Activated T-cell treated with anti-CD3 and anti-CD28 coated beads for 24 hours (primary cell): ENCODE measurements around the gene GPC3.
"Not testable (repeated sequence)": the region's sequence is repeated elsewhere in the genome, so short reads cannot be mapped to it uniquely, and the experiment has no call there.

Experiments used
- DNase-seq: peaks from one replicate; pipeline ENCODE4 v3.0.0-alpha.2; 2020; ENCODE audit warnings: low read depth

GPC3 gene

DNA sequence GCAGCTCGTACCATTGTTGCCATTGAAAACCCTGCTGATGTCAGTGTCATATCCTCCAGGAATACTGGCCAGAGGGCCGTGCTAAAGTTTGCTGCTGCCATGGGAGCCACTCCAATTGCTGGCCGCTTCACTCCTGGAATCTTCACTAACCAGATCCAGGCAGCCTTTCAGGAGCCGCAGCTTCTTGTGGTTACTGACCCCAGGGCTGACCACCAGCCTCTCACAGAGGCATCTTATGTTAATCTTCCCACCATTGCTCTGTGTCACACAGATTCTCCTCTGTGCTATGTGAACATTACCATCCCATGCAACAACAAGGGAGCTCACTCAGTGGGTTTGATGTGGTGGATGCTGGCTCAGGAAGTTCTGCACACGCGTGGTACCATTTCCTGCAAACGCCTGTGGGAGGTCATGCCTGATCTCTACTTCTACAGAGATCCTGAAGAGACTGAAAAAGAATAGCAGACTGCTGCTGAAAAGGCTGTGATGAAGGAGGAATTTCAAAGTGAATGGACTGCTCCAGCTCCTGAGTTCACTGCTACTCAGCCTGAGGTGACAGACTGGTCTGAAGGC is 222.3 kb downstream of the GPC3 start:
- not testable (repeated sequence) for DNase-seq

DNA sequence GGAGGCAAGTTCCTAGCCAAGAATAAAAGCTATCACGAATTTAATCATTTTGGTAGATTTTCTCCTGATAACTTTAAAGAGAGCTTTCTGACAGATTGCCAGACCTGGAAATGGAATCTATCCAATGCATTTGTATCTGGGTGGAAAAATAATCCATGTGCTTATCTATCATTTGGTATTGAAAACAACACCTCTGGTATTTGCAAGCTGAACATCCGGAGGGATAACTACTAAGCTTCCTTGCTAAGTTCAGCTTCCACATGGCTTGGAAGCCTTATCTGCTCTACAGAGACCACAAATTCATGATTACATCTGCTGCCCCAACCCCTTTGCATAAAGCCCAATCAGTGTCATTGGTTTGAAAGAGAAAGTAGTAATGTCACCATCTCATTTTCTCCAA is 230.7 kb downstream of the GPC3 start:
- DNase-seq: no peak

DNA sequence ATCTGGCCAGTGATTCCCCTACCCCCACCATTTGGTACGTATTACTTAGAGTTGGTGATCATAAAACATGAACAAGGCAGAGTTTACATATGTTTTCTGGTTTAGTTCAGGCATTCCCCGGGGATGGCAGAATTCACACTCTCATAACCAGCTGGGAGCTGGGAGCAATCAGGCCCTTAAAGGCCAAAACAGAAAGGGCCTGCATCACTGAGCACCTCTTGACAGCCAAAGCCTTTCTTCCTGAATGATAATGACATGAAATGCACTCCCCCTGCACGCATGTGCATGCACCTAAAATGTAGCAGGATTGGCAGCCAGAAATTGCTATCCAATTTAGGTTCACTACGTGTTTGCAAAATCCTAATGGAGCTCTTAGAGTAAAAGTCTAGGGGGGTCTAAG is 235.4 kb downstream of the GPC3 start:
- no peak for DNase-seq

DNA sequence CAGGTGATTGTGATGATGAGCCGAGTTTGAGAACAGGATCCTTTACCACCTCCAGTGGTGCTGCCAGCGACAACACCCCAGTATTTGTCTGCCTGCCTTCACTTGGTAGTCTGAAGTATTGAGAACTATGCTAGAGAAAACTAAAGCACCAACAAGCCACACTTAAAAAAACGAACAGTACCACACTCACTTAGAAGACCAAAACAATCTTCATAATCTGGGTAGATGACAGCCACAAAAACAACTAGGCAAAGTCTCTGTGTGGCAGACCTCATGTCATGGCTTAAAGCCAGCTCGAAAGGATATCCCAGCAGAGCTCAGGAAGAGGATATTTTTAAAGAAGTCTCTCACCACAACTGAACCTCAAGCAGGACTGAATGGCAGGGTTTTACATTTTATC is 236.0 kb downstream of the GPC3 start:
- no peak for DNase-seq

- no peak for DNase-seq
Measured at GRCh38 chrX:133747196-133747595, 238.2 kb downstream of the GPC3 start.

DNA sequence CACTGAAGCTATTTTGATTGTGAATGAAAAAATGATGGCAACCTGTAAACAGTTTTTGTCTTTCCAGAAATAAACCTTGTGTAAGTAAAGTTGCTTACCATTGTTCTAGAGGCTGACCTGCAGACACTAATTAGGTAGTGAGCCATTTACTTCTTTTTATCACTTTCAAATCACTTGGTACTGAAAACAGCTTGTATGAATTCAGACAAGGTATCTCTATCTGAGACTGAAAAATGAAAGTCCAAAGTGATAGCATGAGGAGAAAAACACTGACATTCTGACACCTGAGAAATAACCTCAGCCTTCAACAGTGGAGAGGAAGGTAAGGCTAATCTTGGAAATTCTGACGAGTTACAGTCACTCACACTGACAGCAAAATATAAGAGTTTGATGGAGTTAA is 238.8 kb downstream of the GPC3 start:
- no peak for DNase-seq

GRCh38 chrX:133745349-133745748 is 240.0 kb downstream of the GPC3 start:
- DNase-seq: no peak

GRCh38 chrX:133742602-133743305 is 242.6 kb downstream of the GPC3 start:
- DNase-seq: no peak

GRCh38 chrX:133741303-133741702 is 244.1 kb downstream of the GPC3 start:
- DNase-seq: no peak

- DNase-seq: no peak
Measured at GRCh38 chrX:133726642-133727041, 258.8 kb downstream of the GPC3 start.

DNA sequence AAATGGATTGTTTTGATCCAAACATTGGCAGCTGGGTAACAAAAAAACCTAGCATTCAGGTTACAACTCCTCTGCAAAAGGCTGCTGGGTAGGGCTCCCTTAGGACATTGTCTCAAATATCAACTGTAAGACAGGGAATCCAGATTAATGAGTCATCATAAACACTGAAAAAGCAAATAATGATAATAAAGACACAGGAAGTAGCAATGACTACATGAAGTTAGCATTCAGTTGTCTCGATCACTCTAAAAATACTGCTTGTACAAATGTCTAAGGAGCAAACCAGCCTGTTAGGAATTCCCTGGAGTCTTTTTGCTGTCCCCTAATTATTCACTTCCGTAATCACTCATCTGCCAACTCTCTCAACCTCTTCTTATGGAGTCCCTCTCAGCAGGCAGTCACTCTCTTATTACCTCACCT is 259.2 kb downstream of the GPC3 start:
- DNase-seq: no peak

- DNase-seq: no peak
Measured at GRCh38 chrX:133723930-133724329, 261.5 kb downstream of the GPC3 start.

GRCh38 chrX:133722756-133723155 is 262.6 kb downstream of the GPC3 start:
- DNase-seq: no peak

DNA sequence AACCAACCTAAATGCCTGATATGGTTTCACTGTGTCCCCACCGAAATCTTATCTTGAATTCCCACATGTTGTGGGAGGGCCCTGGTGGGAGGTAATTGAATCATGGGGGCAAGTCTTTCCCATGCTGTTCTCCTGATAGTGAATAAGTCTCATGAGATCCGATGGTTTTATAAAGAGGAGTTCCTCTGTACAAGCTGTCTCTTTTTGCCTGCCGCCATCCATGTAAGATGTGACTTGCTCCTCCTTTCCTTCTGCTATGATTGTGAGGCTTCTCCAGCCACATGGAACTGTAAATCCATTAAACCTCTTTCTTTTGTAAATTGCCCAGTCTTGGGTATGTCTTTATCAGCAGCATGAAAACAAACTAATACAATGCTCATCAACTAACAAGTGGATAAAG is 265.1 kb downstream of the GPC3 start:
- not testable (repeated sequence) for DNase-seq

GRCh38 chrX:133715715-133716114 is 269.7 kb downstream of the GPC3 start:
- no peak for DNase-seq

DNA sequence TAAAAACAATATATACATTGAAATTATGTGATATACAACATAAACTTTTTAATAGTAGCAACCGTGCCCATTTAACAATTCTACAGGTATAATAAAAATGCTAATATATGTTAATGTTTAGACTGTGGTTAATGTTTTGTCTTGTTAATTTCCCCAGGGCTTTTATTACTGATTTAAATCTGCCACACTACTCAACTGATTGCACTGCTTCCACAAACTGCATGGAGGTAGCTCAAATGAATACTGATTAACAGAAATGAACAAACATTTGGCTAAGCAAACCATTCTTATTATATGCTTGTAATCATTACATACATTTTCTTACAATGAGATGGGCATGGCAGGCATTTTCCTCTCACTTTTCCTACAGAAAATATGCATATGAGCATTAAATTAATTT is 275.9 kb downstream of the GPC3 start:
- DNase-seq: no peak

GRCh38 chrX:133706890-133707289 is 278.5 kb downstream of the GPC3 start:
- DNase-seq: no peak

DNA sequence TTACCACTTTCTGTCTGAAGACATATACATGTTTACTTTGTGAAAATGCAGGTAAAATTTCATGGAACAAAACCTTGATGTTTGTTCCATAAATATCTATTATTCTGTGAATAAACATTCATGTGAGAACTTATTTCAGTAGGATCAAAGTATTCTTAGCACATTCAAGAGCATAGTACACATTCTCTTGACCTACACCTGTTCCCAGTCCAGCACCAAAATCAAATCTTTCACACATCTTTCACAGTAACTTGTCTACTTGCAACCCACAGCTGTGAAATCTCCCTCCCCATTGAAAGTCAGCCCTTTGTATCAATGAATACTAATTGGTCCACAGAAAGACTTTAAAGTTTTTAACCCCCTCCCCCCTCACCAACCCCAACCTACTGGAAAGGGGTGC is 283.2 kb downstream of the GPC3 start:
- no peak for DNase-seq

GRCh38 chrX:133699023-133699728 is 286.2 kb downstream of the GPC3 start:
- DNase-seq: no peak

DNA sequence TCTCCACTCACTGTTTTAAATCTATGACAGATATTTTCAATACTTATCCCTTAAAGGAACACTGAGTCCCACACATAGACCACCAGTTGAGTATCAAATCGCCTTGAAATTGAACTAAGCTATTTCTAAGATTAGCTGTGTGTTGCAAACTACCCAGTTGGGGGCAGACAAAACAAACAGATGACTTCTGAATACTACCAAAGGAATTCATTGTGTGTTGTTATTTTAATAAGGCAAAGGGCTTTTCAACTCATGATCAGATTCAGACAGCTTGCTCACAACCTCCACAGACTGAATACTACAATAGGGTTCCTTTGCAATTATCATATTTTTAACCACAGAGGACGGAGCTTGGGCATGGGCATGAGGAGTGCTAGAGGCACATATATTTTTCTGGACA is 287.1 kb downstream of the GPC3 start:
- DNase-seq: no peak

GRCh38 chrX:133697656-133698055 is 287.7 kb downstream of the GPC3 start:
- DNase-seq: no peak

DNA sequence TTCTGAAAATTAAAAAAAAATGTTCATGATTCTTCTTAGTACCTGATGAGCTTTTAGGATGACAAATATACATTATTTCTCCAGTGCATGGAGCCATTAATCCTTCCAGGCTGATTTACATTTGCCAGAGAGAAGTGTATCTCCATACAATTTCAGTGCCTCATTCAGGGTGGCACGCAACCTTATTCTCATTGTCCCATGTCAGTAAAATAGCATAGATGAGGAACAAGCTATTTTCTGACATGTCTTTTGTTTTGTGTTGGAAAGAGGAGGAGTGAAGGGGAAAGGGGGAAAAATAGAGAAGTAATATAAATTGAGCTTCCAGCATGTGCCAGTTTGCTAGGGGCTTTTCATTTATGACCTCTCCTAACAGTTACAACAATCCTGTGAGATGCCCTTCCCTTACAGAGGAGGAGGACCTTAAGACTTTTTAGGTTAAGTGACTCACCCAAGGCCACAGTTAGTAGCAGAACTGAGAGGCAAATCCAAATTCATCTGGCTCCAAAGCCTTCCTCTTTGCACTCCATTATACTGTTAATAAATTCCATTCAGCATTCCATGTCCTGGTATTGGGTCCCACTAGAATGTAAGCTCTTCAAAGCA is 295.3 kb downstream of the GPC3 start:
- DNase-seq: no peak

DNA sequence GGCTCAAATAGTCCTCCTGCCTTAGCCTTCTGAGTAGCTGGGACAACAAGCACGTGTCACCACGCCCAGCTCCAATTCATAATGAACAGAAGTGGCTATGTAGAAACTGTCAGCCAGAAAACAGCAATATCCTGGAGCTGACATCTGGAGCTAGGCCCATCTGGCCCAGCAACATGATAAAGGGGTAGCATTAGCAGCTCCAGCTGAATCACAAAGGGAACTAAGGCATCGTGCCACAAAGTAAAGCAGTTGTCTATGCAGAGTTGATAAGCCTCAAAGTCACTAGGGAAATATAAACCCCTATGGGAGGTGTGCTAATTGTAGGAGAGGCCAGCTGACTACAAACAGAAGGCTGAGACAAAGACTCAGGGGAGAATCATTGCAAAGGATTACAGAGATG is 299.6 kb downstream of the GPC3 start:
- no peak for DNase-seq
